A673 (cell line): ENCODE measurements around the gene MINDY4.

ENCODE experiments used
- CTCF ChIP-seq: fragments of 300-800, 200-600 bp; sonication (generic); conservative IDR thresholded peaks from 2 replicates; pipeline ENCODE4 v1.5.1; 2017; ENCODE audit warnings: low read depth, mild to moderate bottlenecking, antibody characterized with exemption, low read length, moderate library complexity, mixed read lengths
- EZH2 ChIP-seq: fragments of 200-600 bp; sonication (generic); IDR thresholded peaks from 2 replicates; pipeline ENCODE4 v1.6.1; 2017; ENCODE audit warnings: borderline replicate concordance, low read depth, mild to moderate bottlenecking, mixed read lengths, antibody characterized with exemption, low read length; ENCODE audit not compliant: poor library complexity, severe bottlenecking

- TF ChIP-seq CTCF (no peak), EZH2 (no peak)
Observed at GRCh38 chr7:30863706-30864035, 92.5 kb downstream of the MINDY4 start.
